HFFc6 (cell line): Measurements from ENCODE around the gene LMTK3. TPM values are rescaled to one million over a fixed set of nuclear protein-coding genes. Genes with fewer than 3 reads are reported as not detected.

Experiments used
- DNase-seq: peaks from one replicate; pipeline ENCODE4 v3.0.0-alpha.2; 2018
- H3K27ac Mint-ChIP-seq: 2 replicates; pipeline ENCODE4 v1.8.0; 2020; ENCODE audit warnings: mild to moderate bottlenecking, mixed read lengths
- H3K27me3 Mint-ChIP-seq: 2 replicates; pipeline ENCODE4 v1.8.0; 2021; ENCODE audit warnings: mild to moderate bottlenecking, moderate library complexity, mixed read lengths; ENCODE audit not compliant: insufficient read depth
- H3K36me3 Mint-ChIP-seq: 2 replicates; pipeline ENCODE4 v1.8.0; 2021; ENCODE audit warnings: low read depth, mixed read lengths
- H3K4me1 Mint-ChIP-seq: 2 replicates; pipeline ENCODE4 v1.8.0; 2020; ENCODE audit warnings: low read depth, mixed read lengths
- H3K4me3 Mint-ChIP-seq: 2 replicates; pipeline ENCODE4 v1.8.0; 2020; ENCODE audit warnings: mild to moderate bottlenecking, moderate library complexity, mixed read lengths
- H3K9me3 Mint-ChIP-seq: 2 replicates; pipeline ENCODE4 v1.8.0; 2020; ENCODE audit warnings: mild to moderate bottlenecking, mixed read lengths
- total RNA-seq, 6 experiments: library from RNA; stranded (reverse); fragmentation: NEBNext Ultra II Directional; extraction: Animal tissue kit (Norgen Biotek cat#: 25700); gene quantifications; 2 replicates in 1 of 6; 3 replicates in 5 of 6; pipeline ENCODE4 v1.2.3, GENCODE V29; 2021
- TF ChIP-seq, protein P1 (sequence below): fragments of 200-600 bp; sonication (generic); IDR thresholded peaks from 2 replicates; pipeline ENCODE4 v1.5.0; 2021; ENCODE audit warnings: antibody characterized with exemption, mild to moderate bottlenecking

The LMTK3 gene
- total RNA-seq, 6 experiments from 2014 or later, result 0.21 to 0.88 (median 0.60) TPM

DNA sequence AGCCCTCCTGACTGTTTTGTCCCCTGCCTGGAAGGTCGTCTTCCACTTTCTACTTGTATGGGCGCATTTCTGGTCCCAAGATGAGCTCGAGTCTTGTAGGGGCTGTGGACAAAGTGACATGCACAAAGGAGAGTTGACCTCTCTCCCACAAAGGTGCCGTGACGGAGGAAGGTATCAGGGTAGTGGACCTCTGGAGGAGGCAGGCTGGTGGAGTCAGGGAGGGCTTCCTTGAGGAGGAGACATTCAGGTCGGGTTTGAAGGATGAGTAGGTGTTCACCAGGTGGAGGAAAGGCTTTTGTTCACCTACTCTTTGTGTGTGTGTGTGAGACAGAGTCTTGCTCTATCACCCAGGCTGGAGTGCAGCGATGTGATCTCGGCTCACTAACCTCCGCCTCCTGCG, 40.8 kb downstream of the LMTK3 start:
- TF ChIP-seq, protein P1, sequence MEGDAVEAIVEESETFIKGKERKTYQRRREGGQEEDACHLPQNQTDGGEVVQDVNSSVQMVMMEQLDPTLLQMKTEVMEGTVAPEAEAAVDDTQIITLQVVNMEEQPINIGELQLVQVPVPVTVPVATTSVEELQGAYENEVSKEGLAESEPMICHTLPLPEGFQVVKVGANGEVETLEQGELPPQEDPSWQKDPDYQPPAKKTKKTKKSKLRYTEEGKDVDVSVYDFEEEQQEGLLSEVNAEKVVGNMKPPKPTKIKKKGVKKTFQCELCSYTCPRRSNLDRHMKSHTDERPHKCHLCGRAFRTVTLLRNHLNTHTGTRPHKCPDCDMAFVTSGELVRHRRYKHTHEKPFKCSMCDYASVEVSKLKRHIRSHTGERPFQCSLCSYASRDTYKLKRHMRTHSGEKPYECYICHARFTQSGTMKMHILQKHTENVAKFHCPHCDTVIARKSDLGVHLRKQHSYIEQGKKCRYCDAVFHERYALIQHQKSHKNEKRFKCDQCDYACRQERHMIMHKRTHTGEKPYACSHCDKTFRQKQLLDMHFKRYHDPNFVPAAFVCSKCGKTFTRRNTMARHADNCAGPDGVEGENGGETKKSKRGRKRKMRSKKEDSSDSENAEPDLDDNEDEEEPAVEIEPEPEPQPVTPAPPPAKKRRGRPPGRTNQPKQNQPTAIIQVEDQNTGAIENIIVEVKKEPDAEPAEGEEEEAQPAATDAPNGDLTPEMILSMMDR, result no peak
- Mint-ChIP-seq H3K27ac (no peak overlapping the region), H3K4me1 (peaks cover 24% of the 10 kb centered on the region), H3K36me3 (peaks cover 30% of the 10 kb centered on the region; the same call in 1 of the 2 replicates), H3K9me3 (no peaks in the 10 kb centered on the region), H3K4me3 (peak overlapping the region; percentile 93), H3K27me3 (peaks cover 3% of the 10 kb centered on the region)
- no peak for DNase-seq

DNA sequence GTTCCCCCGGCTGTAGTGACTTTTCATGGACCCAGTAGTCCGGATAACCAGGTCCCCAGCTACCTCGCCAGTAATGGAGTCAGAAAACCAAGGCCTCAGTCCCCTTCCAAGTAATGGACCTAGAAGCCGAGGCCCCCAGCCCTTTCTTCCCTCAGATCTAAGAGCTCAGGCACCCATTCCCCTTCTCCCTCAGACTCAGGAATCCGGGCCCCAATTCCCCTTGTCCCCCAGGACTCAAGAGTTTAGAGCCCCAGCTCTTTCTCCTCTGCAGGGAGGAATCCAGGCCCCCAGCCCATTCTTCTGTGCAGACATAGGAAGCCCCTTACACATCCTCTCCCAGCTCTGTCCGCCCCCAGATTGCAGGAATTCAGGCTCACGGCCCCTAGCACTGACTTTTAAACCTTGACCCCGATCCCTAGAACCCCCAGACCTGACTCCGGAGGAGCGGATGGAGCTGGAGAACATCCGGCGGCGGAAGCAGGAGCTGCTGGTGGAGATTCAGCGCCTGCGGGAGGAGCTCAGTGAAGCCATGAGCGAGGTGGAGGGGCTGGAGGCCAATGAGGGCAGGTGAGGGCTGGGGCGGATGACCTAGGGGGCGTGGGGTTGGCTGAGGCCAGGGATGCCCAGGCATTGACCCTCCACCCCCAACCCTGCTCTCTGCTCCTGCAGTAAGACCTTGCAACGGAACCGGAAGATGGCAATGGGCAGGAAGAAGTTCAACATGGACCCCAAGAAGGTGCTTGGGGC, 41.5 kb downstream of the LMTK3 start:
- peaks cover 24% of the 10 kb centered on the region for H3K4me1 Mint-ChIP-seq
- H3K4me3 Mint-ChIP-seq, result peak overlapping the region; percentile 93
- TF ChIP-seq, protein P1, result no peak
- DNase-seq, result no peak
- H3K27me3 Mint-ChIP-seq, result peaks cover 3% of the 10 kb centered on the region
- H3K9me3 Mint-ChIP-seq, result no peaks in the 10 kb centered on the region
- H3K36me3 Mint-ChIP-seq, result peaks cover 23% of the 10 kb centered on the region; the same call in 1 of the 2 replicates
- peak overlapping the region; percentile 87 for H3K27ac Mint-ChIP-seq

DNA sequence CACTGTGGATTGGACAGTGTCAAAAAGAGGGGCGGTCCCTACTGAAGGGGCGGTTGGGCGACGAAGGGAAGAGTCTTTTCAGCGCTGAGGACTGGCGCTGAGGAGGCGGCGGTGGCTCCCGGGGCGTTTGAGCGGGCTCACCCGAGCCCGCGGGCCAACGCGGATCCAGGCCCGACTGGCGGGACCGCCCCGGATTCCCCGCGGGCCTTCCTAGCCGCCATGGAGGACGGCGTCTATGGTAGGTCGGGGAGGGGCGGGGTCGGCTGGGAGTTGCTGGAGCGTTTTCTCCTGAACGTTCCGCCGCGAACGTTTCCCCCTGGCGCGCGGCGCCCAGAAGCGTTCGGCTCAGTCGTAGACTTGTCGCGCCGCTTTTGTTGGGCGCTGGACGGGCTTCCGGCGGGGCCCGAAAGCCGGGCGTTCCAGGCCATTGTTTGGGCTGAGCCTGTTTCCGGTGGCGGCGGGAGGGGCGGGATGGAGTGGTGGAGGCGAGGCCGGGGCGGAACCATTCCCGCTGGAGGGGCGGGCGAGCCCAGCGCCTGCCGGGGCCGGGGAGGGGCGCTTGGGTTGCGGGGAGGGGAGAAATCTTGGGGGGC, 42.2 kb downstream of the LMTK3 start, which contains the start of gene CYTH2:
TSS of gene CYTH2 (plus strand) at position 81 of the 593 bp plus-strand sequence. CDS start at position 220, 139 bp downstream.
- TF ChIP-seq, protein P1, result no peak
- H3K36me3 Mint-ChIP-seq, result peaks cover 20% of the 10 kb centered on the region; the same call in 1 of the 2 replicates
- peaks cover 3% of the 10 kb centered on the region for H3K27me3 Mint-ChIP-seq
- peak within 1 kb of the TSS; percentile 95 for H3K27ac Mint-ChIP-seq
- no peaks in the 10 kb centered on the region for H3K9me3 Mint-ChIP-seq
- peak; percentile 76 for DNase-seq
- H3K4me3 Mint-ChIP-seq, result peak within 1 kb of the TSS; percentile 93
- peaks cover 24% of the 10 kb centered on the region for H3K4me1 Mint-ChIP-seq

DNA sequence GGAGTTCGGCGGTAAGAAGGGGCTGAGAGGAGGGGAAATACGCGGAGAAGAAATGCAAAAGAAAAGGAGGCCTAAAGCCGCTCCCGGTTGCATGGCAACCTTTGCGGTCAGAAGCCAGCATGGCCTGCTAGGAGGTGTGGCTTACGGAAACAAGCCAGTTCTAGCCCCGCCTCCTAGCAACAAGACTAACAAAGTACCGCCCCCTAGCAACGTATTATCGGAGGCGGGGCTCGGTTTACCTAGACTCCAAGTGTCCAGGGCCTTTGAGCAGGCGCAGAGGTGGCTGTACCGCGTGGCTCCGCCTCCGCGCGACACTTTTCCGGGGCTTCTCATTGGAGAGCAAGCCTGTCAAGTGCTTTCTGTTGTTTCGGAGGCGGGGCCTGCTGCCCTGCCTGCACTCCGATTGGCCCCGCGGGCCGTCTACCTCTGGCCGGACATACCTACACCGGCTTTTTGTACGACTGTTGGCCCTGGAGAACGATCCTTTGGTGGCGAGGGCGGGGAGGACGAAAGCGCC, 42.8 kb downstream of the LMTK3 start:
- Mint-ChIP-seq H3K4me3 (peak overlapping the region; percentile 93), H3K27ac (peak overlapping the region; percentile 95), H3K9me3 (no peaks in the 10 kb centered on the region), H3K4me1 (peaks cover 24% of the 10 kb centered on the region), H3K27me3 (peaks cover 3% of the 10 kb centered on the region), H3K36me3 (peaks cover 18% of the 10 kb centered on the region; the same call in 1 of the 2 replicates)
- TF ChIP-seq, protein P1, result peak; percentile 24
- DNase-seq, result peak; percentile 100

DNA sequence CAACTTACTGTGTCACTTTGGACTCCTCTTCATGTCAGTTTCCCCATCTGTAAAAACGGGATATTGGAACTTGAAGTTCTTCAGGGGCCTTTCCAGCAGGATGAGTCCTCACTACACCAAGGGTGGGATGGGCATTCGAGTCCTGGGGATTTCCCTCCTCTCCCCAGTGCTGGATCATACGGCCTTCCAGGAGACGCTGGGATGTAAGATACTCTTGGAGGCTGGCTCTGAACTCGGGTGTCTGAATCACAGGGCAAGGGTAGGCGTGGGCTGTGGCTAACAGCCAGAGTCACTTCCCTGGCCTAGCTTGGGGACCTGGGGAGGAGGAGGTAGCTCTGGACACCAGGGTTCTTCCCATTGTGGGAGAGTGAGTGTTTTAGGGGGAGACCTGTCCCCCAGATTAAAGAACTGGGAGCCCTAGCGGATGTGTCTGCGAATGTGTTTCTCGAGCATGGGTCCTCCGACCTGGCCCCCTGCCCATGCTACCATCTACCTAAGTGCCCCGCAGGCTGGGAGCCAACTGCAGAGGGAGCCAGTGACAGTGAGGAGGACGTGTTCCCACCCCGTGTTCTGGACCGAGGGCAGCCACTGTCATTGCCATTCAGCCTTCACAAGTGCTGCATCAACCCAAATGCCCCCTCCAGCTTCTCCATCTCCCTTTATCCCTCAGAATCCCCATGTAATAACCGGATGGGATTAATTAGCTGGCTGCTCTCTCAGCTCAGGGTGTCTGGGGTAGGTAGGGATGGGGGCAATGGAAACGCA, 44.9 kb downstream of the LMTK3 start:
- TF ChIP-seq, protein P1, result no peak
- H3K4me3 Mint-ChIP-seq, result no peak overlapping the region
- peak overlapping the region; percentile 68 for H3K27ac Mint-ChIP-seq
- H3K27me3 Mint-ChIP-seq, result peaks cover 2% of the 10 kb centered on the region; the same call in 1 of the 2 replicates
- peak; percentile 37 for DNase-seq
- peaks cover 18% of the 10 kb centered on the region; the same call in 1 of the 2 replicates for H3K36me3 Mint-ChIP-seq
- no peaks in the 10 kb centered on the region for H3K9me3 Mint-ChIP-seq
- H3K4me1 Mint-ChIP-seq, result peaks cover 24% of the 10 kb centered on the region
